ENCODE results near the gene LRRTM3.

- TF ChIP-seq MAX (IDR thresholded peaks at IDR 0.05; ENCODE audit: low read depth, low read length) = no peak
- no peak for TF ChIP-seq CTCF (IDR thresholded peaks at IDR 0.05; ENCODE audit: low read depth, low read length)
These were observed 8.9 kb downstream of the LRRTM3 start for GRCh38 chr10:66934711-66935110.

Measured in NB4 (cell line).